SK-N-SH (cell line): ENCODE data around the gene CPPED1. TPM values are rescaled to one million over a fixed set of nuclear protein-coding genes. Genes with fewer than 3 reads are reported as not detected.

Source experiments
- CTCF ChIA-PET: fragments of 300-600, 350-600 bp; formaldehyde crosslinking; extraction: SDS; loops from one replicate; lab custom pipeline; 2021; lab: Yijun Ruan, JAX
- POLR2A ChIA-PET: fragments of 350-600 bp; sonication (Branson Sonifier 250); formaldehyde crosslinking; extraction: SDS; loops from one replicate; lab custom pipeline; 2020; ENCODE audit warnings: antibody characterized with exemption, inconsistent platforms; lab: Yijun Ruan, JAX
- DNase-seq: peaks from one replicate; pipeline ENCODE4 v3.0.0; 2012
- H2AFZ ChIP-seq: fragments of 200-600 bp; sonication (generic); 2 replicates; pipeline ENCODE4 v1.8.1; 2016; ENCODE audit warnings: antibody characterized with exemption, mild to moderate bottlenecking, low read depth
- H3F3A ChIP-seq: fragments of 200-600 bp; sonication (generic); replicated peaks from 2 replicates; pipeline ENCODE3; 2016; ENCODE audit warnings: antibody characterized with exemption, mild to moderate bottlenecking; ENCODE audit not compliant: insufficient read depth
- H3K27ac ChIP-seq, 2 experiments: fragments of 200-500 bp in 1 of 2; fragments of 200-600 bp in 1 of 2; sonication (Bioruptor generic) in 1 of 2; sonication (generic), shearing (Covaris generic) in 1 of 2; 2 replicates each; pipeline versions ENCODE4 v1.5.1 to v1.6.1; 2014 to 2016; ENCODE audit warnings: low read depth in 2 of 2, inconsistent platforms in 1 of 2, low read length in 1 of 2, mild to moderate bottlenecking in 1 of 2, mixed read lengths in 1 of 2
- H3K27me3 ChIP-seq: fragments of 200-600 bp; sonication (generic), shearing (Covaris generic); 2 replicates; pipeline ENCODE4 v1.6.1; 2016; ENCODE audit warnings: mixed run types; ENCODE audit not compliant: insufficient read depth
- H3K36me3 ChIP-seq, 2 experiments: fragments of 200-500 bp in 1 of 2; fragments of 200-600 bp in 1 of 2; sonication (Bioruptor generic) in 1 of 2; sonication (generic) in 1 of 2; replicated peaks in 1 of 2; 2 replicates each; pipeline versions ENCODE3 to v1.5.1; 2014 to 2016; ENCODE audit warnings: low read length in 1 of 2, mild to moderate bottlenecking in 1 of 2; ENCODE audit not compliant: insufficient read depth in 2 of 2, control insufficient read depth in 1 of 2
- H3K4me1 ChIP-seq, 2 experiments: fragments of 200-500 bp in 1 of 2; fragments of 200-600 bp in 1 of 2; sonication (Bioruptor generic) in 1 of 2; sonication (generic), shearing (Covaris generic) in 1 of 2; 2 replicates each; pipeline versions ENCODE4 v1.5.1 to v1.6.1; 2014 to 2016; ENCODE audit warnings: low read depth in 1 of 2, low read length in 1 of 2, mixed run types in 1 of 2; ENCODE audit not compliant: insufficient read depth in 2 of 2, control insufficient read depth in 1 of 2
- H3K4me2 ChIP-seq: fragments of 200-600 bp; sonication (generic), shearing (Covaris generic); 2 replicates; pipeline ENCODE4 v1.6.1; 2017; ENCODE audit warnings: mixed run types
- H3K4me3 ChIP-seq, 2 experiments: fragments of 200-500 bp in 1 of 2; fragments of 200-600 bp in 1 of 2; sonication (Bioruptor generic) in 1 of 2; sonication (generic), shearing (Covaris generic) in 1 of 2; 2 replicates each; pipeline versions ENCODE4 v1.5.1 to v1.8.1; 2014 to 2016; ENCODE audit warnings: low read depth in 2 of 2, inconsistent platforms in 1 of 2, low read length in 1 of 2, mild to moderate bottlenecking in 1 of 2, mixed read lengths in 1 of 2, moderate library complexity in 1 of 2
- H3K79me2 ChIP-seq: fragments of 200-600 bp; sonication (generic); 2 replicates; pipeline ENCODE4 v1.8.1; 2017; ENCODE audit warnings: mild to moderate bottlenecking; ENCODE audit not compliant: insufficient read depth
- H3K9ac ChIP-seq: fragments of 200-600 bp; sonication (generic); 2 replicates; pipeline ENCODE4 v1.6.1; 2017; ENCODE audit warnings: mixed run types
- H3K9me2 ChIP-seq: fragments of 200-600 bp; sonication (generic); 2 replicates; pipeline ENCODE4 v1.6.1; 2017; ENCODE audit warnings: mixed run types
- H3K9me3 ChIP-seq: fragments of 200-600 bp; sonication (generic); 2 replicates; pipeline ENCODE4 v1.6.1; 2017; ENCODE audit warnings: mixed run types, mild to moderate bottlenecking, moderate library complexity
- H4K20me1 ChIP-seq: fragments of 200-600 bp; sonication (generic); 2 replicates; pipeline ENCODE4 v1.6.1; 2017; ENCODE audit warnings: mild to moderate bottlenecking, mixed run types; ENCODE audit not compliant: insufficient read depth
- CHD2 ChIP-seq: fragments of 150-350 bp; IDR thresholded peaks from 2 replicates; pipeline ENCODE4 v1.6.1; 2018; ENCODE audit warnings: low read length; ENCODE audit not compliant: partially characterized antibody
- EP300 ChIP-seq, 2 experiments: IDR thresholded peaks; 2 replicates each; pipeline versions ENCODE4 v1.4.0 to v1.6.1; 2012; ENCODE audit warnings: borderline replicate concordance in 1 of 2, low read depth in 1 of 2, low read length in 1 of 2
- EZH2phosphoT487 ChIP-seq: fragments of 200-600 bp; sonication (generic); IDR thresholded peaks from 2 replicates; pipeline ENCODE4 v1.6.1; 2017; ENCODE audit warnings: low read depth, mixed run types, mild to moderate bottlenecking, antibody characterized with exemption, moderate library complexity, borderline replicate concordance
- FOXJ3 ChIP-seq: sonication (generic); formaldehyde crosslinking; IDR thresholded peaks from 2 replicates; pipeline ENCODE4 v1.5.1; 2020; ENCODE audit warnings: mild to moderate bottlenecking, missing genetic modification reagents
- FOXM1 ChIP-seq: IDR thresholded peaks from 2 replicates; pipeline ENCODE4 v1.4.0; 2012; ENCODE audit warnings: low read depth, mild to moderate bottlenecking
- MEF2A ChIP-seq: IDR thresholded peaks from 2 replicates; pipeline ENCODE4 v1.4.0; 2012; ENCODE audit warnings: low read depth, borderline replicate concordance
- MXI1 ChIP-seq: IDR thresholded peaks from 2 replicates; pipeline ENCODE4 v1.6.1; 2012; ENCODE audit warnings: mild to moderate bottlenecking, low read depth, low read length, improper control_type of control experiment
- NFIC ChIP-seq: IDR thresholded peaks from 2 replicates; pipeline ENCODE4 v1.4.0; 2012; ENCODE audit warnings: borderline replicate concordance
- RAD21 ChIP-seq: IDR thresholded peaks from 2 replicates; pipeline ENCODE4 v1.6.1; 2012; ENCODE audit warnings: mild to moderate bottlenecking, low read length
- RCOR1 ChIP-seq: fragments of 150-350 bp; IDR thresholded peaks from 2 replicates; pipeline ENCODE4 v1.6.1; 2017; ENCODE audit warnings: antibody characterized with exemption, low read length
- SMC3 ChIP-seq: IDR thresholded peaks from 2 replicates; pipeline ENCODE4 v1.6.1; 2012; ENCODE audit warnings: low read depth, low read length, improper control_type of control experiment
- TAF1 ChIP-seq: IDR thresholded peaks from 2 replicates; pipeline ENCODE4 v1.6.1; 2012; ENCODE audit warnings: low read depth, mild to moderate bottlenecking, low read length, moderate library complexity, borderline replicate concordance
- TEAD4 ChIP-seq: IDR thresholded peaks from 2 replicates; pipeline ENCODE4 v1.4.0; 2012; ENCODE audit warnings: mild to moderate bottlenecking, borderline replicate concordance; ENCODE audit not compliant: insufficient read depth
- YY1 ChIP-seq: IDR thresholded peaks from 2 replicates; pipeline ENCODE4 v1.4.0; 2012; ENCODE audit warnings: low read depth, mild to moderate bottlenecking
- WGBS: methylation state at CpG from one replicate; pipeline ENCODE4 v1.1.6; 2017; ENCODE audit warnings: low lambda C conversion rate; 5-methylcytosine and 5-hydroxymethylcytosine counted together
- polyA plus RNA-seq, 3 experiments: library from polyadenylated mRNA; depleted of rRNA; stranded (reverse); fragments of >200 nt; gene quantifications; 2 replicates each; pipeline ENCODE4 v1.2.3, GENCODE V29; 2012
- TF ChIP-seq, protein P1 (sequence below): IDR thresholded peaks from 2 replicates; pipeline ENCODE4 v1.4.0; 2012; ENCODE audit warnings: low read depth, borderline replicate concordance
- TF ChIP-seq, protein P2 (sequence below): IDR thresholded peaks from 2 replicates; pipeline ENCODE4 v1.4.0; 2012; ENCODE audit warnings: low read depth, borderline replicate concordance
- TF ChIP-seq, protein P3 (sequence below): fragments of 200-600 bp; sonication (generic); IDR thresholded peaks from 2 replicates; pipeline ENCODE4 v1.6.1; 2017; ENCODE audit warnings: antibody characterized with exemption, mild to moderate bottlenecking, moderate library complexity

Gene CPPED1
- polyA plus RNA-seq, 1 of the 3 experiments (the other 2 are of a cell fraction): 11.9 TPM

DNA sequence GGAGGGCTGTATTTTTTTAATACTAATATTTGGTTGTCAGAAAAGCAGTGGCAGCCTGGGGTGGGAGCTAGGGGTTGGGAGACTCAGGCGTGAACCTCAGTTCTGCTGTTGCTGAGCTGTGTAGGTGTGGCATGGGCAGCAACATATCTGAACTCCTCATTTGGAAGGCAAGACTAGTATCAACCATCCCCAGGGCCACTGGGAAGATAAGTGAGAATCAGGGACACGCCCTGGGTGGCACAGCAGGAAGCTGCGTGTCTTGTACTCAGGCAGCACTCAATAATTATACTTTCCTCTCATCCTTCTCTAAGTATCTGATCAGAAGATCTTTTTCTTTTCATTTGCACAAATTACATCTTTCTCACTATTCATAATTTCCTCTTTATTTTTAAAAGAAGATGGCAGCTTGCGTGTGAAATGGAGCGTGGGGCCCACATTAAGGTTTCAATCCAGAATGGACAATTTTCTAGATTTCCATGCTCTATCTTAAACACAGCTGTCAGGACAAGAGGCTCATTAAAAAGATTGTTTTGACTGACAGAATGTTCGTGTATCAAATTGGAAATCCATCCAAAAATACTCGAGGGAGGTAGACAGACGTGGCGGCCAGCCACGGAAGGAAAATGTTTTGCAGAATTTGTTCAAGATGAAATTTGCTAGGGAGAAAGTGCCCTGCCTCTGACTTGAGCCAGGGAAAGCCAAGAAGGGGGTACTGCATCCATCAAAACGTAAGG, 121.1 kb downstream of the CPPED1 start:
- H3F3A ChIP-seq: peaks cover 7% of the 10 kb centered on the region
- no peaks in the 10 kb centered on the region; a peak in 1 of 4 replicates for H3K4me1 ChIP-seq
- H3K9ac ChIP-seq: no peak overlapping the region
- no peak overlapping the region for H3K4me2 ChIP-seq
- 89% methylated on average over 11 of the region's 11 CpGs for WGBS
- no peak overlapping the region for H3K27ac ChIP-seq
- no peaks in the 10 kb centered on the region for H3K9me3 ChIP-seq
- DNase-seq: no peak
- CTCF ChIA-PET: no interaction called here
- no peaks in the 10 kb centered on the region for H3K27me3 ChIP-seq
- H3K4me3 ChIP-seq: no peak overlapping the region
- H4K20me1 ChIP-seq: no peaks in the 10 kb centered on the region
- H3K9me2 ChIP-seq: no peaks in the 10 kb centered on the region
- H2AFZ ChIP-seq: no peak overlapping the region
- peaks cover 0 to 4% of the 10 kb centered on the region in 2 experiments for H3K36me3 ChIP-seq
- TF ChIP-seq CHD2: no peak
- TF ChIP-seq, protein P1, sequence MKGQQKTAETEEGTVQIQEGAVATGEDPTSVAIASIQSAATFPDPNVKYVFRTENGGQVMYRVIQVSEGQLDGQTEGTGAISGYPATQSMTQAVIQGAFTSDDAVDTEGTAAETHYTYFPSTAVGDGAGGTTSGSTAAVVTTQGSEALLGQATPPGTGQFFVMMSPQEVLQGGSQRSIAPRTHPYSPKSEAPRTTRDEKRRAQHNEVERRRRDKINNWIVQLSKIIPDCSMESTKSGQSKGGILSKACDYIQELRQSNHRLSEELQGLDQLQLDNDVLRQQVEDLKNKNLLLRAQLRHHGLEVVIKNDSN: no peak
- TF ChIP-seq RAD21: no peak
- no peak for TF ChIP-seq EP300 (IDR thresholded peaks at IDR 0.05; ENCODE audit: borderline replicate concordance in 1 of 2, low read depth in 1 of 2, low read length in 1 of 2)
- no peak for TF ChIP-seq YY1
- TF ChIP-seq FOXJ3 (CRISPR knock-in tag): no peak
- TF ChIP-seq MXI1: no peak
- TF ChIP-seq FOXM1: no peak
- TF ChIP-seq RCOR1: no peak
- no peak for TF ChIP-seq SMC3
- POLR2A ChIA-PET: no interaction called here
- no peaks in the 10 kb centered on the region; the same call in 1 of the 2 replicates for H3K79me2 ChIP-seq

DNA sequence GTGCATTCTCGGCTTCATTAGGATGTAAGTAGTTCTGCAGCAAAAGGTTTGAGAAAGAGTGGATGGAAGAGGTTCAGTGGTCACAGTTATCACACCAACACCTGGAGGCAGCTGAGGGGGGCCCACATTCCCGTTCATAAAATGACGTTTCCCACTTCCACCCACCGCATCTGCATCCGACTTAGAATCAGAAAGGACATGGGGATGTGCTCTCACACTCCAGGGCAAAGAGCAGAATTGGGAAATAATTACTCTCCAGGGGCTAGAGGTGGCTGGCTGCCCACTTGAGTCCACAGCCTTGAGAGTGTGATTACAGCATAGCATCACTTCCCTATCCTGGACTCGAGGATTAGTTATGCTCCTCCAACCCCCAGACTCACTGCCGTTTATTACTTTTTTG, 122.0 kb downstream of the CPPED1 start:
- TF ChIP-seq, protein P2, sequence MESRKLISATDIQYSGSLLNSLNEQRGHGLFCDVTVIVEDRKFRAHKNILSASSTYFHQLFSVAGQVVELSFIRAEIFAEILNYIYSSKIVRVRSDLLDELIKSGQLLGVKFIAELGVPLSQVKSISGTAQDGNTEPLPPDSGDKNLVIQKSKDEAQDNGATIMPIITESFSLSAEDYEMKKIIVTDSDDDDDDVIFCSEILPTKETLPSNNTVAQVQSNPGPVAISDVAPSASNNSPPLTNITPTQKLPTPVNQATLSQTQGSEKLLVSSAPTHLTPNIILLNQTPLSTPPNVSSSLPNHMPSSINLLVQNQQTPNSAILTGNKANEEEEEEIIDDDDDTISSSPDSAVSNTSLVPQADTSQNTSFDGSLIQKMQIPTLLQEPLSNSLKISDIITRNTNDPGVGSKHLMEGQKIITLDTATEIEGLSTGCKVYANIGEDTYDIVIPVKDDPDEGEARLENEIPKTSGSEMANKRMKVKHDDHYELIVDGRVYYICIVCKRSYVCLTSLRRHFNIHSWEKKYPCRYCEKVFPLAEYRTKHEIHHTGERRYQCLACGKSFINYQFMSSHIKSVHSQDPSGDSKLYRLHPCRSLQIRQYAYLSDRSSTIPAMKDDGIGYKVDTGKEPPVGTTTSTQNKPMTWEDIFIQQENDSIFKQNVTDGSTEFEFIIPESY: no peak
- TF ChIP-seq, protein P3, sequence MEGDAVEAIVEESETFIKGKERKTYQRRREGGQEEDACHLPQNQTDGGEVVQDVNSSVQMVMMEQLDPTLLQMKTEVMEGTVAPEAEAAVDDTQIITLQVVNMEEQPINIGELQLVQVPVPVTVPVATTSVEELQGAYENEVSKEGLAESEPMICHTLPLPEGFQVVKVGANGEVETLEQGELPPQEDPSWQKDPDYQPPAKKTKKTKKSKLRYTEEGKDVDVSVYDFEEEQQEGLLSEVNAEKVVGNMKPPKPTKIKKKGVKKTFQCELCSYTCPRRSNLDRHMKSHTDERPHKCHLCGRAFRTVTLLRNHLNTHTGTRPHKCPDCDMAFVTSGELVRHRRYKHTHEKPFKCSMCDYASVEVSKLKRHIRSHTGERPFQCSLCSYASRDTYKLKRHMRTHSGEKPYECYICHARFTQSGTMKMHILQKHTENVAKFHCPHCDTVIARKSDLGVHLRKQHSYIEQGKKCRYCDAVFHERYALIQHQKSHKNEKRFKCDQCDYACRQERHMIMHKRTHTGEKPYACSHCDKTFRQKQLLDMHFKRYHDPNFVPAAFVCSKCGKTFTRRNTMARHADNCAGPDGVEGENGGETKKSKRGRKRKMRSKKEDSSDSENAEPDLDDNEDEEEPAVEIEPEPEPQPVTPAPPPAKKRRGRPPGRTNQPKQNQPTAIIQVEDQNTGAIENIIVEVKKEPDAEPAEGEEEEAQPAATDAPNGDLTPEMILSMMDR: no peak
- TF ChIP-seq TEAD4 (no peak), EZH2phosphoT487 (no peak), TAF1 (no peak), EP300 (IDR thresholded peaks at IDR 0.05; ENCODE audit: borderline replicate concordance in 1 of 2, low read depth in 1 of 2, low read length in 1 of 2) (no peak), NFIC (no peak), MEF2A (no peak)
- TF ChIP-seq, protein P1: no peak
- Histone ChIP-seq H3K27ac (no peak overlapping the region), H3K9ac (no peak overlapping the region), H3K4me2 (no peak overlapping the region), H4K20me1 (no peaks in the 10 kb centered on the region), H3K9me2 (no peaks in the 10 kb centered on the region), H3K4me3 (no peak overlapping the region), H3K27me3 (no peaks in the 10 kb centered on the region), H3F3A (peaks cover 7% of the 10 kb centered on the region), H3K79me2 (peaks cover 8% of the 10 kb centered on the region; the same call in 1 of the 2 replicates), H3K36me3 (peaks cover 0 to 4% of the 10 kb centered on the region in 2 experiments), H3K4me1 (no peaks in the 10 kb centered on the region; a peak in 1 of 4 replicates), H3K9me3 (no peaks in the 10 kb centered on the region), H2AFZ (no peak overlapping the region)
- no peak for DNase-seq
- ChIA-PET POLR2A (no interaction called here), CTCF (no interaction called here)
- WGBS: 84% methylated on average over 7 of the region's 7 CpGs
